Chondrocyte (in vitro differentiated cells): ENCODE data around the gene ZNF385B. TPM values are rescaled to one million over a fixed set of nuclear protein-coding genes. Genes with fewer than 3 reads are reported as not detected.

Source experiments
- DNase-seq: peaks from one replicate; pipeline ENCODE4 v3.0.0; 2021; ENCODE audit warnings: mixed read lengths, low spot score
- H3K27ac Mint-ChIP-seq: one replicate; pipeline ENCODE4 v1.8.0; 2021; ENCODE audit warnings: mild to moderate bottlenecking, moderate library complexity, mixed read lengths; ENCODE audit not compliant: unreplicated experiment
- H3K27me3 Mint-ChIP-seq: 2 replicates; pipeline ENCODE4 v1.8.0; 2021; ENCODE audit warnings: low read depth, mixed read lengths
- H3K36me3 Mint-ChIP-seq: 2 replicates; pipeline ENCODE4 v1.8.0; 2021; ENCODE audit warnings: low read depth, mixed read lengths
- H3K4me1 Mint-ChIP-seq: 2 replicates; pipeline ENCODE4 v1.8.0; 2021; ENCODE audit warnings: low read depth, mild to moderate bottlenecking, mixed read lengths
- H3K4me3 Mint-ChIP-seq: one replicate; pipeline ENCODE4 v1.8.0; 2021; ENCODE audit warnings: mild to moderate bottlenecking, moderate library complexity, mixed read lengths; ENCODE audit not compliant: unreplicated experiment
- H3K9me3 Mint-ChIP-seq: 2 replicates; pipeline ENCODE4 v1.8.0; 2021; ENCODE audit warnings: low read depth, mixed read lengths
- total RNA-seq: library from RNA; stranded (reverse); gene quantifications from 3 replicates; pipeline ENCODE4 v1.2.1, GENCODE V29; 2021
- TF ChIP-seq, protein P1 (sequence below): fragments of 200-600 bp; sonication (generic); IDR thresholded peaks from 2 replicates; pipeline ENCODE4 v1.5.0; 2021; ENCODE audit warnings: antibody characterized with exemption, mild to moderate bottlenecking, moderate library complexity

Gene ZNF385B
- total RNA-seq, 1 donor from 2014 or later, result 0.25 TPM

DNA sequence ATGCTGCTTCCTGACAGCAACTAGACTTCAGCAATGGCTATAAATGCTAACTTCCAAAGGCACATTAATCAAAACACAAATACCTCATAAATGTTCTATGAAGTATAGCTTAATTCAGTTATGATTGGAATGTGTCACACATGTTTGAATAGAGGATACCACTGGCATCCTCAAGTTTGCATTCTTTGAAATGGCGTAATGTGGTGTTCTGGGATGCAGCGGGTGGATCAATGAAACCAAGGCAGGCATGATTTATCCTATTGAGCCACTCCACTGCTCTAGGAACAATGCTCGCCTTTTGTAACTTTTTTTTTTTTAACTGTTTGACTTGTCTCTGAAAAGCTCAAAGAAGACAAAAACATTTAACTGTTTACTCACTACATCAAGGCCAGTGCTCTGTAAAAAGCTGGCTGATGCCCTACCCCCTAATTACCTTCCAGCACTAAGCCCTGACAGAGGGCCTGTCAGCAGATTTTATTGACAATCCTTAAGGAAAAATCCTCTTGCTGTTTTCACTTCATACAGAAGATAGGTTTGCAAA is 318.0 kb downstream of the ZNF385B start:
- H3K27ac Mint-ChIP-seq, result no peak overlapping the region
- H3K9me3 Mint-ChIP-seq, result peaks cover 5% of the 10 kb centered on the region
- no peak overlapping the region for H3K4me3 Mint-ChIP-seq
- H3K36me3 Mint-ChIP-seq, result peaks cover 1% of the 10 kb centered on the region
- H3K27me3 Mint-ChIP-seq, result peaks cover 13% of the 10 kb centered on the region
- DNase-seq, result no peak
- TF ChIP-seq, protein P1, sequence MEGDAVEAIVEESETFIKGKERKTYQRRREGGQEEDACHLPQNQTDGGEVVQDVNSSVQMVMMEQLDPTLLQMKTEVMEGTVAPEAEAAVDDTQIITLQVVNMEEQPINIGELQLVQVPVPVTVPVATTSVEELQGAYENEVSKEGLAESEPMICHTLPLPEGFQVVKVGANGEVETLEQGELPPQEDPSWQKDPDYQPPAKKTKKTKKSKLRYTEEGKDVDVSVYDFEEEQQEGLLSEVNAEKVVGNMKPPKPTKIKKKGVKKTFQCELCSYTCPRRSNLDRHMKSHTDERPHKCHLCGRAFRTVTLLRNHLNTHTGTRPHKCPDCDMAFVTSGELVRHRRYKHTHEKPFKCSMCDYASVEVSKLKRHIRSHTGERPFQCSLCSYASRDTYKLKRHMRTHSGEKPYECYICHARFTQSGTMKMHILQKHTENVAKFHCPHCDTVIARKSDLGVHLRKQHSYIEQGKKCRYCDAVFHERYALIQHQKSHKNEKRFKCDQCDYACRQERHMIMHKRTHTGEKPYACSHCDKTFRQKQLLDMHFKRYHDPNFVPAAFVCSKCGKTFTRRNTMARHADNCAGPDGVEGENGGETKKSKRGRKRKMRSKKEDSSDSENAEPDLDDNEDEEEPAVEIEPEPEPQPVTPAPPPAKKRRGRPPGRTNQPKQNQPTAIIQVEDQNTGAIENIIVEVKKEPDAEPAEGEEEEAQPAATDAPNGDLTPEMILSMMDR, result no peak
- H3K4me1 Mint-ChIP-seq, result peaks cover 2% of the 10 kb centered on the region

DNA sequence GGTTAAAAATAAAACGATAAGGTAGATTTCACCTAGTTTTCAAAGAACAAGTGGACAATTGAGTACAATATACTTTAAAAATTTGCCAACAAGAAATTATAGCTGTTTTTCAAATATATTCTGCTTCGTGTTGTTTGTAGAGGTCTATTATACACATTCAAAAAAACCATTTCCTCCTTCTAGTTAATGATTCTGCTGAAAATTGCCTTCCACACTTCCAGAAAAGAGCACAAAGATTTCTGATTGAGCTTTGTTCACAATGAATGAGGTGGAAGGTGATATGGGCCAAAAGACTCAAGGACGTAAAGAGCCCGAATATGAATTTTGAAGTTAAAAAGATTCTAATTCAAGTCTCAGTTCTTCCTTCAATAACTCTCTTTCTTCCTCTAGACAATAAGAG is 319.8 kb downstream of the ZNF385B start:
- peaks cover 5% of the 10 kb centered on the region for H3K9me3 Mint-ChIP-seq
- peaks cover 1% of the 10 kb centered on the region for H3K36me3 Mint-ChIP-seq
- peaks cover 2% of the 10 kb centered on the region for H3K4me1 Mint-ChIP-seq
- TF ChIP-seq, protein P1, result no peak
- peaks cover 3% of the 10 kb centered on the region for H3K27me3 Mint-ChIP-seq
- H3K4me3 Mint-ChIP-seq, result no peak overlapping the region
- no peak overlapping the region for H3K27ac Mint-ChIP-seq
- DNase-seq, result no peak

DNA sequence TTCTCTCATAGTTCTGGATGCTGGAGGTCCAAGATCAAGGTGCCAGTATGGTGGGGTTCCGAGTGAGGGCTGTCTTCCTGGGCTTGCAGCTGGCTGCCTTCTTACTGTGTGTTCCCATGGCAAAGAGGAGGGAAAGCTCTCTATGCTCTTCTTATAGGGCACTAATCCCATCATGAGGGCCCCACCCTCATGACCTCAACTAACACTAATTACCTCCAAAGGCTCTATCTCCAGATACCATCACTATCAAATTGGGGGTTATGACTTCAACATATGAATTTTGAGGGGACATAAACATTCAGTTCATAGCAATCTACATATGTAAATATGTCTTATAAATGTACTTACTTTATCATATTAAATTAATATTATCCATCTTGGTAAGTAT is 322.3 kb downstream of the ZNF385B start:
- no peaks in the 10 kb centered on the region for H3K27me3 Mint-ChIP-seq
- H3K27ac Mint-ChIP-seq, result no peak overlapping the region
- DNase-seq, result no peak
- peaks cover 1% of the 10 kb centered on the region for H3K36me3 Mint-ChIP-seq
- H3K4me1 Mint-ChIP-seq, result peaks cover 6% of the 10 kb centered on the region
- no peak overlapping the region for H3K4me3 Mint-ChIP-seq
- H3K9me3 Mint-ChIP-seq, result peaks cover 5% of the 10 kb centered on the region
- TF ChIP-seq, protein P1, result no peak

DNA sequence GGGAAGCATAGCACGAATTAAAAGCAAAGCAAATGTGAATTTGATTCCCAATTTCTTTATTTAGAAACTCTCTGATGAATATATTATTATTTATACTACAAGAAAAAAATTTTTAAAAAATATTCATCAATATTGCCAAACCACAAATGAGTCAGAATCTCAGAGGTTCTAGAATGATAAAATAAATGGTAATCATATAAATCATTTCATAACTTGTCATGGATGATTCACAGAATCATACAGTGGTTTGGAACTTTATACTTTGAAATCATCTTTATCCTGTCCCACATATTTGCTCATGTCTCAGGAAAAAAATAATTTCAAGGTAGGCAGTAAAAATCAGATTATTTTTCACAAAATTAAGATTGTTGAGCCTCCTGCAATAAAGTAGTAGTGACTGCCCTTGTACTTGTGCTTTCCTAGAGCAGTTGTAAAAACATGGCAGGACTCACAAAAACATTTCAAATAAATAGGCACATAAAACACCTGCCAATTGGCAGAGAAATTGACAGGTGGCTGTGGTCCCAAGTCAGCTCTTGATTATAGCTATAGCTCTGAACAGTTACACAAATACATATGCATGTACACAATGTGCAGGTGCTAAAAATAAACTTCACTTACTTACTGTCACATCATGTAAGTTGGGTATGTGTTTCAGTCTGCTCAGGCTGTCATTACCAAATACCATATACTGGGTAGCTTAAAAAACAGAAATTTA is 322.8 kb downstream of the ZNF385B start:
- TF ChIP-seq, protein P1, result no peak
- Mint-ChIP-seq H3K4me1 (peaks cover 6% of the 10 kb centered on the region), H3K36me3 (peaks cover 1% of the 10 kb centered on the region)

DNA sequence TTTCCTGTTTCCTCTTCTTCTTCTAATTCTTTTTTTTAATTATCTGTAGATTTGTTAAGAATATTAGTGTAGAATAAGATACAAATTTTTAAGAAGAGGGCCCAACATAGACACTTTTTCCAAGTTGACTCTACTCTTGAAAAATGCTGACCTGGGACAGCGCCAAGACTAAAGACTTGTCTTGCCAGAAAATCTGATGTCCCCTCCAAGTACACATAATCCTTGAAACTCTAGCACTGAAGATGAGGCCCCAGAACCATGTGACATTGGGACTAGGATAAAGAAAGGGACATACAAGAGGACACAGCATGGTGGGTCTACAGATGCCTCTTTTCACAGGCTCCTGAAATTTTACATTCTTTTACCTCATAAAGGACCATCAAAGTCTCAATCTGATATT is 325.2 kb downstream of the ZNF385B start:
- peaks cover 5% of the 10 kb centered on the region for H3K9me3 Mint-ChIP-seq
- H3K27ac Mint-ChIP-seq, result no peak overlapping the region
- peaks cover 4% of the 10 kb centered on the region for H3K4me1 Mint-ChIP-seq
- no peak overlapping the region for H3K4me3 Mint-ChIP-seq
- H3K27me3 Mint-ChIP-seq, result no peaks in the 10 kb centered on the region
- DNase-seq, result no peak
- peaks cover 1% of the 10 kb centered on the region for H3K36me3 Mint-ChIP-seq
- TF ChIP-seq, protein P1, result no peak

More for the DNA sequence above, 322.8 kb downstream of the ZNF385B start:
- Mint-ChIP-seq H3K27me3 (no peaks in the 10 kb centered on the region), H3K9me3 (peaks cover 5% of the 10 kb centered on the region), H3K4me3 (no peak overlapping the region), H3K27ac (no peak overlapping the region)
- DNase-seq, result no peak
